ENCODE results near the gene RASSF5. TPM values are rescaled to one million over a fixed set of nuclear protein-coding genes. Genes with fewer than 3 reads are reported as not detected.

RASSF5 gene
- total and polyA plus RNA-seq, 2 of the 13 experiments (the other 11 are each of a cell fraction or from before 2014, with no cell fraction given): 0.18 to 0.40 TPM

DNA sequence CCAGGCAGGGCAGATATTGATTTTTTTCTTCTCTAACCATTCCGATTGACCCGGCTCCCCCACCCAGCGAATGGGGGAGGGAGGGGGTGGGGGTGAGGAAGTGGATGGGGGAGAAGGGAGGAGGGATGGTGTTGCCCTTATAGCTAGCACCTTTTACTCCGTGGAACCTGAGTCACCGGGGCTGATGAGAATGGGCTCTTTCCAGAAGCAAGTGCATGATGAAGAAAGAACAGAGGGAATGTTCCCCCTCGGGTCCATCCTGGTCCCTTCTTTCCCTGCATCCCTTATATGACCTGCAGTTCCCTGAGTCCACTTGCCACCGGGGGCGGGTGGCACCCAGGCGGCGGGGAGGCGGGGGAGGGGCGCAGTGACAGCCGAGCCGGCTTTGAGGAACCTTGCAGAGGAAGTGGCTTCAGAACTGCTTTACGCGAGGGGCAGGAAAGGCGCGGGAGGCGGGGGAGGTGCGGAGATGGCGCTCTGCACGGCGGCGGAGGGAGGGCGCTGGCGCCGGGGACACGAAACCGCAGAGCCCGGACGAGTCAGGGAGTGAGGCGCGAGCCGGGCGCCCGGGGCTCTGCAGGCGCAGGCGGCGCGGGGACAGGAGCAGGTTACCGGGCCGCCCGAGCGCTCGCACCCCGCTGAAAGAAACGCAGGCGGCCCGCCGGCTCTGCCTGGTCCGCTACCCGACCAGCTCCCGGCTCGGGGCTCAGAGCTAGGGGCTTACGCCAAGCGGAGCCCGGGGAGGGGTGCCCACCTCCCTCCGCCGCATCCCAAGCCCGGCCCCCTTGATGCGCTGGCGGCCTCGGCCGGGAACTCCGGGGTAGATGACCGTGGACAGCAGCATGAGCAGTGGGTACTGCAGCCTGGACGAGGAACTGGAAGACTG lies 49.7 kb downstream of the RASSF5 start:
- no peaks in the 10 kb centered on the region for H3K79me2 ChIP-seq (ENCODE audit: insufficient read depth, low read length)
- WGBS (ENCODE audit: low lambda C conversion rate): 2% methylated on average over 11 of the region's 67 CpGs
- intact Hi-C loops (cut with micrococcal nuclease; ENCODE audit: unreplicated experiment): no loop called here
- peak overlapping the region; percentile 48 to 70 (median 62) for H3K4me3 ChIP-seq (replicated peaks in 1 of 3; ENCODE audit: insufficient read depth in 1 of 3, low read depth in 2 of 3, low read length in 3 of 3)
- peaks cover 1 to 28% of the 10 kb centered on the region in 2 experiments; a peak in 4 of 5 replicates for H3K27me3 ChIP-seq (ENCODE audit: control insufficient read depth in 1 of 2, insufficient read depth in 2 of 2, low read length in 2 of 2)
- peak; percentile 77 for ATAC-seq
- POLR2A ChIA-PET: no interaction called here
- no peak overlapping the region for H2AFZ ChIP-seq (ENCODE audit: low read length)
- no peak for FAIRE-seq
- peaks cover 5% of the 10 kb centered on the region; the same call in 1 of the 2 replicates for H4K20me1 ChIP-seq (ENCODE audit: insufficient read depth, low read length)
- no peaks in the 10 kb centered on the region for H3K36me3 ChIP-seq (replicated peaks in 1 of 2; ENCODE audit: control insufficient read depth in 1 of 2, insufficient read depth in 2 of 2, low read length in 2 of 2)
- peaks cover 60% of the 10 kb centered on the region for H3K4me1 ChIP-seq (ENCODE audit: insufficient read depth, low read length)
- H3K9me3 ChIP-seq (ENCODE audit: low read length): no peaks in the 10 kb centered on the region
- no peak overlapping the region for H3K27ac ChIP-seq (ENCODE audit: extremely low read length, insufficient read depth, low read length)
- no TSS peak for BruUV-seq (replicated peaks)
- DNase-seq (ENCODE audit: low spot score): no peak
- CTCF ChIA-PET (ENCODE audit: low intra/inter-chr PET ratio, low total read pairs): no interaction called here
- H3K9ac ChIP-seq (ENCODE audit: insufficient read depth, low read depth, low read length): no peak overlapping the region
- in situ Hi-C loops (cut with HindIII; ENCODE audit: extremely low pct_ligation_motif_present, low pct_unique_long_range_greater_than_20kb): no loop called here
- H3K4me2 ChIP-seq (ENCODE audit: low read depth, low read length): peak overlapping the region; percentile 80
- TF ChIP-seq, protein P1, sequence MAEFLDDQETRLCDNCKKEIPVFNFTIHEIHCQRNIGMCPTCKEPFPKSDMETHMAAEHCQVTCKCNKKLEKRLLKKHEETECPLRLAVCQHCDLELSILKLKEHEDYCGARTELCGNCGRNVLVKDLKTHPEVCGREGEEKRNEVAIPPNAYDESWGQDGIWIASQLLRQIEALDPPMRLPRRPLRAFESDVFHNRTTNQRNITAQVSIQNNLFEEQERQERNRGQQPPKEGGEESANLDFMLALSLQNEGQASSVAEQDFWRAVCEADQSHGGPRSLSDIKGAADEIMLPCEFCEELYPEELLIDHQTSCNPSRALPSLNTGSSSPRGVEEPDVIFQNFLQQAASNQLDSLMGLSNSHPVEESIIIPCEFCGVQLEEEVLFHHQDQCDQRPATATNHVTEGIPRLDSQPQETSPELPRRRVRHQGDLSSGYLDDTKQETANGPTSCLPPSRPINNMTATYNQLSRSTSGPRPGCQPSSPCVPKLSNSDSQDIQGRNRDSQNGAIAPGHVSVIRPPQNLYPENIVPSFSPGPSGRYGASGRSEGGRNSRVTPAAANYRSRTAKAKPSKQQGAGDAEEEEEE (CRISPR knock-in tag; IDR thresholded peaks at IDR 0.05; ENCODE audit: borderline replicate concordance): no peak
- 0 out of 2 replicates have a peak, but pooled peaks have one; percentile 8 for TF ChIP-seq ZNF768 (CRISPR knock-in tag; IDR thresholded peaks at IDR 0.05)
- TF ChIP-seq PAWR (CRISPR knock-in tag; IDR thresholded peaks at IDR 0.05; ENCODE audit: borderline replicate concordance): no peak
- TF ChIP-seq, protein P2, sequence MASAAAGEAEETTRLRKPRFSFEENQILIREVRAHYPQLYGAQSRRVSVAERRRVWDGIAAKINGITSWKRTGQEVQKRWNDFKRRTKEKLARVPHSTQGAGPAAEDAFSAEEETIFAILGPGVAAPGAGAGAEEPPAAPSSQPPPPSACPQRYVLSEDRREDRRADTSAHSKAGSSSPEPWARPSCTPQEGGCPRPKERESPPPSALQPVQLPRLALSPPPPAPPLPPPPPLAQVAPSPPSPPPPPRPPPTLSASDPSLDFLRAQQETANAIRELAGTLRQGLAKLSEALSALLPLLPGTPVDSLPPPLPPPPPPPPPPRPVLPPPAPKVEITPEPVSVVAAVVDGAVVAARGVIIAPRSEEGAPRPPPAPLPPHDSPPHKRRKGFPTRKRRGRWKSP (CRISPR knock-in tag; IDR thresholded peaks at IDR 0.05): 0 out of 2 replicates have a peak, but pooled peaks have one; percentile 34
- TF ChIP-seq ZNF160 (CRISPR knock-in tag; IDR thresholded peaks at IDR 0.05): 0 out of 2 replicates have a peak, but pooled peaks have one; percentile 28
- TF ChIP-seq HNRNPLL (IDR thresholded peaks at IDR 0.05; ENCODE audit: low read depth, low read length, poor library complexity, severe bottlenecking): peak; percentile 96
- TF ChIP-seq, protein P3, sequence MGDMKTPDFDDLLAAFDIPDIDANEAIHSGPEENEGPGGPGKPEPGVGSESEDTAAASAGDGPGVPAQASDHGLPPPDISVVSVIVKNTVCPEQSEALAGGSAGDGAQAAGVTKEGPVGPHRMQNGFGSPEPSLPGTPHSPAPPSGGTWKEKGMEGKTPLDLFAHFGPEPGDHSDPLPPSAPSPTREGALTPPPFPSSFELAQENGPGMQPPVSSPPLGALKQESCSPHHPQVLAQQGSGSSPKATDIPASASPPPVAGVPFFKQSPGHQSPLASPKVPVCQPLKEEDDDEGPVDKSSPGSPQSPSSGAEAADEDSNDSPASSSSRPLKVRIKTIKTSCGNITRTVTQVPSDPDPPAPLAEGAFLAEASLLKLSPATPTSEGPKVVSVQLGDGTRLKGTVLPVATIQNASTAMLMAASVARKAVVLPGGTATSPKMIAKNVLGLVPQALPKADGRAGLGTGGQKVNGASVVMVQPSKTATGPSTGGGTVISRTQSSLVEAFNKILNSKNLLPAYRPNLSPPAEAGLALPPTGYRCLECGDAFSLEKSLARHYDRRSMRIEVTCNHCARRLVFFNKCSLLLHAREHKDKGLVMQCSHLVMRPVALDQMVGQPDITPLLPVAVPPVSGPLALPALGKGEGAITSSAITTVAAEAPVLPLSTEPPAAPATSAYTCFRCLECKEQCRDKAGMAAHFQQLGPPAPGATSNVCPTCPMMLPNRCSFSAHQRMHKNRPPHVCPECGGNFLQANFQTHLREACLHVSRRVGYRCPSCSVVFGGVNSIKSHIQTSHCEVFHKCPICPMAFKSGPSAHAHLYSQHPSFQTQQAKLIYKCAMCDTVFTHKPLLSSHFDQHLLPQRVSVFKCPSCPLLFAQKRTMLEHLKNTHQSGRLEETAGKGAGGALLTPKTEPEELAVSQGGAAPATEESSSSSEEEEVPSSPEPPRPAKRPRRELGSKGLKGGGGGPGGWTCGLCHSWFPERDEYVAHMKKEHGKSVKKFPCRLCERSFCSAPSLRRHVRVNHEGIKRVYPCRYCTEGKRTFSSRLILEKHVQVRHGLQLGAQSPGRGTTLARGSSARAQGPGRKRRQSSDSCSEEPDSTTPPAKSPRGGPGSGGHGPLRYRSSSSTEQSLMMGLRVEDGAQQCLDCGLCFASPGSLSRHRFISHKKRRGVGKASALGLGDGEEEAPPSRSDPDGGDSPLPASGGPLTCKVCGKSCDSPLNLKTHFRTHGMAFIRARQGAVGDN (CRISPR knock-in tag; IDR thresholded peaks at IDR 0.05): peak; percentile 55; the same call in 1 of the 2 replicates
- TF ChIP-seq, protein P4, sequence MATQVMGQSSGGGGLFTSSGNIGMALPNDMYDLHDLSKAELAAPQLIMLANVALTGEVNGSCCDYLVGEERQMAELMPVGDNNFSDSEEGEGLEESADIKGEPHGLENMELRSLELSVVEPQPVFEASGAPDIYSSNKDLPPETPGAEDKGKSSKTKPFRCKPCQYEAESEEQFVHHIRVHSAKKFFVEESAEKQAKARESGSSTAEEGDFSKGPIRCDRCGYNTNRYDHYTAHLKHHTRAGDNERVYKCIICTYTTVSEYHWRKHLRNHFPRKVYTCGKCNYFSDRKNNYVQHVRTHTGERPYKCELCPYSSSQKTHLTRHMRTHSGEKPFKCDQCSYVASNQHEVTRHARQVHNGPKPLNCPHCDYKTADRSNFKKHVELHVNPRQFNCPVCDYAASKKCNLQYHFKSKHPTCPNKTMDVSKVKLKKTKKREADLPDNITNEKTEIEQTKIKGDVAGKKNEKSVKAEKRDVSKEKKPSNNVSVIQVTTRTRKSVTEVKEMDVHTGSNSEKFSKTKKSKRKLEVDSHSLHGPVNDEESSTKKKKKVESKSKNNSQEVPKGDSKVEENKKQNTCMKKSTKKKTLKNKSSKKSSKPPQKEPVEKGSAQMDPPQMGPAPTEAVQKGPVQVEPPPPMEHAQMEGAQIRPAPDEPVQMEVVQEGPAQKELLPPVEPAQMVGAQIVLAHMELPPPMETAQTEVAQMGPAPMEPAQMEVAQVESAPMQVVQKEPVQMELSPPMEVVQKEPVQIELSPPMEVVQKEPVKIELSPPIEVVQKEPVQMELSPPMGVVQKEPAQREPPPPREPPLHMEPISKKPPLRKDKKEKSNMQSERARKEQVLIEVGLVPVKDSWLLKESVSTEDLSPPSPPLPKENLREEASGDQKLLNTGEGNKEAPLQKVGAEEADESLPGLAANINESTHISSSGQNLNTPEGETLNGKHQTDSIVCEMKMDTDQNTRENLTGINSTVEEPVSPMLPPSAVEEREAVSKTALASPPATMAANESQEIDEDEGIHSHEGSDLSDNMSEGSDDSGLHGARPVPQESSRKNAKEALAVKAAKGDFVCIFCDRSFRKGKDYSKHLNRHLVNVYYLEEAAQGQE (IDR thresholded peaks at IDR 0.05; ENCODE audit: borderline replicate concordance in 1 of 2, low read depth in 1 of 2, low read length in 2 of 2): 0 out of 4 replicates have a peak, but pooled peaks of 1 of the 2 experiments have one; percentile 25
